GM19468 (cell line): ENCODE measurements around the gene HECTD2.

Source experiments
- ATAC-seq: cut with Tn5 transposase; IDR thresholded peaks from one replicate; pipeline ENCODE4 v1.9.1; 2021; ENCODE audit warnings: mild to moderate bottlenecking, moderate library complexity, moderate number of reproducible peaks; ENCODE audit not compliant: unreplicated experiment; ENCODE audit errors: extremely low read depth

HECTD2 gene

GRCh38 chr10:91562839-91563581 is 152.9 kb downstream of the HECTD2 start:
- ATAC-seq, result no peak

- ATAC-seq, result no peak
Observed at GRCh38 chr10:91564026-91564425, 153.9 kb downstream of the HECTD2 start.
